ENCODE data around the gene TSACC.

DNA sequence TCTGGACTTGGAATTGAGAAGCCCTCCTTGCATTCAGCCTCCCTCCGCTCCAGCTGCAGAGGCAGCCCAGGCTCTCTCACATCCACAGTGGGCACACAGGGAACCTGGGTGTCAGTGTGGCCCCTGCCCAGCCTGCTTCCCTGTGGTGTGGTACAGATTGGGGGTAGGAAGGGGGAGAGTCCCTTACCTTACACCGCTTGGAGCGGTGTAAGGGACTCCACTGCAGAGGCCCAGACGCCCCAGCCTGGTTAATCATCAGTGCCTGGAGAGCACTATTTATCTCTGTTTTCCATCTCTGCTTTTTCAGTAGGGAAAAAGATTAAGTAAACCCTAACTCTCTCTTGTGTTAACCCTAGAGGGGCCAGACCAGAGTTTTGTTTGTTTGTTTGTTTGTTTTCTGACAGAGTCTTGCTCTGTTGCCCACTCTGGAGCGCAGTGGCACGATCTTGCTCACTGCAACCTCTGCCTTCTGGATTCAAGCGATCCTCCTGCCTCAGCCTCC is 29.9 kb downstream of the TSACC start:
- no peak for TF ChIP-seq TCF7L2 (IDR thresholded peaks at IDR 0.05; ENCODE audit: low read depth, low read length)
- TF ChIP-seq, protein P1, sequence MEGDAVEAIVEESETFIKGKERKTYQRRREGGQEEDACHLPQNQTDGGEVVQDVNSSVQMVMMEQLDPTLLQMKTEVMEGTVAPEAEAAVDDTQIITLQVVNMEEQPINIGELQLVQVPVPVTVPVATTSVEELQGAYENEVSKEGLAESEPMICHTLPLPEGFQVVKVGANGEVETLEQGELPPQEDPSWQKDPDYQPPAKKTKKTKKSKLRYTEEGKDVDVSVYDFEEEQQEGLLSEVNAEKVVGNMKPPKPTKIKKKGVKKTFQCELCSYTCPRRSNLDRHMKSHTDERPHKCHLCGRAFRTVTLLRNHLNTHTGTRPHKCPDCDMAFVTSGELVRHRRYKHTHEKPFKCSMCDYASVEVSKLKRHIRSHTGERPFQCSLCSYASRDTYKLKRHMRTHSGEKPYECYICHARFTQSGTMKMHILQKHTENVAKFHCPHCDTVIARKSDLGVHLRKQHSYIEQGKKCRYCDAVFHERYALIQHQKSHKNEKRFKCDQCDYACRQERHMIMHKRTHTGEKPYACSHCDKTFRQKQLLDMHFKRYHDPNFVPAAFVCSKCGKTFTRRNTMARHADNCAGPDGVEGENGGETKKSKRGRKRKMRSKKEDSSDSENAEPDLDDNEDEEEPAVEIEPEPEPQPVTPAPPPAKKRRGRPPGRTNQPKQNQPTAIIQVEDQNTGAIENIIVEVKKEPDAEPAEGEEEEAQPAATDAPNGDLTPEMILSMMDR (IDR thresholded peaks at IDR 0.05): no peak

All from Panc1 (cell line).